PC-9 (cell line): ENCODE results near the gene SPATA31C1.

Source experiments
- EZH2 ChIP-seq: fragments of 200-600 bp; sonication (generic); IDR thresholded peaks from 2 replicates; pipeline ENCODE4 v1.8.0; 2017; ENCODE audit warnings: antibody characterized with exemption, low read depth
- TF ChIP-seq, protein P1 (sequence below): fragments of 200-600 bp; sonication (generic); conservative IDR thresholded peaks from 2 replicates; pipeline ENCODE4 v1.6.1; 2017; ENCODE audit warnings: mixed run types, antibody characterized with exemption, mild to moderate bottlenecking, moderate library complexity

DNA sequence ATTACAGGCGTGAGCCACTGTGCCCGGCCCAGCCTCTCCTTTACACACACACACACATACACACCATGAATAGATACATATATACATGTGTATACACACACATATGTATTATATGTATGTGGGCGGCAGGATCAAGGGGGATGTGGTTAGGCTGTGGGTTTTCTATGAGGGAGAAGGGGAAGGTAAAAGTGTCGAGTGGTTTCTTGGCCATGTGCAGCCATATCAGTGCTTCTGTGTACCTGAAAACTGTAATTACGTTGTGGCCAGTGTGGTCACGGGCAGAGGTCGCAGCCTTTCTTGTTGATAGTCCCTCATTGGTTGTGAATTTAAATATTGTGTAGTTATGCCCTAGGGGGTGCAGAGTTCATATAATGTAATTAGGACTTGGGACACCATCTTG, 40.1 kb downstream of the SPATA31C1 start:
- TF ChIP-seq, protein P1, sequence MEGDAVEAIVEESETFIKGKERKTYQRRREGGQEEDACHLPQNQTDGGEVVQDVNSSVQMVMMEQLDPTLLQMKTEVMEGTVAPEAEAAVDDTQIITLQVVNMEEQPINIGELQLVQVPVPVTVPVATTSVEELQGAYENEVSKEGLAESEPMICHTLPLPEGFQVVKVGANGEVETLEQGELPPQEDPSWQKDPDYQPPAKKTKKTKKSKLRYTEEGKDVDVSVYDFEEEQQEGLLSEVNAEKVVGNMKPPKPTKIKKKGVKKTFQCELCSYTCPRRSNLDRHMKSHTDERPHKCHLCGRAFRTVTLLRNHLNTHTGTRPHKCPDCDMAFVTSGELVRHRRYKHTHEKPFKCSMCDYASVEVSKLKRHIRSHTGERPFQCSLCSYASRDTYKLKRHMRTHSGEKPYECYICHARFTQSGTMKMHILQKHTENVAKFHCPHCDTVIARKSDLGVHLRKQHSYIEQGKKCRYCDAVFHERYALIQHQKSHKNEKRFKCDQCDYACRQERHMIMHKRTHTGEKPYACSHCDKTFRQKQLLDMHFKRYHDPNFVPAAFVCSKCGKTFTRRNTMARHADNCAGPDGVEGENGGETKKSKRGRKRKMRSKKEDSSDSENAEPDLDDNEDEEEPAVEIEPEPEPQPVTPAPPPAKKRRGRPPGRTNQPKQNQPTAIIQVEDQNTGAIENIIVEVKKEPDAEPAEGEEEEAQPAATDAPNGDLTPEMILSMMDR = no peak
- no peak for TF ChIP-seq EZH2
